Measurements from ENCODE around the gene FBXW7. TPM values are rescaled to one million over a fixed set of nuclear protein-coding genes. Genes with fewer than 3 reads are reported as not detected.

FBXW7 gene
- total and polyA plus RNA-seq, 2 donors (not counting 1 experiment from before 2014, with no cell fraction given) = 23.0 to 125 TPM

- Histone ChIP-seq H3K9ac (ENCODE audit: low read length) (no peak overlapping the region), H3K27me3 (replicated peaks in 1 of 4; ENCODE audit: control extremely low read depth in 1 of 4, control insufficient read depth in 3 of 4, insufficient read depth in 4 of 4, low read length in 3 of 4) (no peaks in the 10 kb centered on the region), H3K4me3 (ENCODE audit: control extremely low read depth in 1 of 5, extremely low read depth in 1 of 5, insufficient read depth in 1 of 5, low read depth in 2 of 5, low read length in 4 of 5) (no peak overlapping the region), H2AFZ (ENCODE audit: insufficient read depth, low read depth, low read length, poor library complexity, severe bottlenecking) (no peak overlapping the region), H3K79me2 (ENCODE audit: control insufficient read depth, insufficient read depth, low read length) (peaks cover 54% of the 10 kb centered on the region), H3K36me3 (replicated peaks in 1 of 2; ENCODE audit: control extremely low read depth in 1 of 2, control insufficient read depth in 1 of 2, extremely low read depth in 1 of 2, insufficient read depth in 2 of 2, low read length in 1 of 2) (no peaks in the 10 kb centered on the region), H3K27ac (ENCODE audit: low read length in 2 of 2) (no peak overlapping the region), H3K4me1 (ENCODE audit: control insufficient read depth in 2 of 2, insufficient read depth in 2 of 2, low read length in 2 of 2) (peaks cover 15 to 20% of the 10 kb centered on the region in 2 donors), H3K4me2 (replicated peaks; ENCODE audit: low read depth, low read length, poor library complexity, severe bottlenecking) (no peak overlapping the region), H3K9me3 (ENCODE audit: control extremely low read depth in 1 of 3, control insufficient read depth in 2 of 3, insufficient read depth in 1 of 3, low read length in 2 of 3) (peaks cover 0 to 9% (median 3%) of the 10 kb centered on the region in 3 donors), H4K20me1 (ENCODE audit: control insufficient read depth, insufficient read depth, low read length, poor library complexity, severe bottlenecking) (no peaks in the 10 kb centered on the region)
- H3K27me3 Mint-ChIP-seq = no peaks in the 10 kb centered on the region
- CTCF ChIA-PET = no interaction called here
- H3K9me3 Mint-ChIP-seq (ENCODE audit: insufficient read depth) = peaks cover 2% of the 10 kb centered on the region
- H3K27ac Mint-ChIP-seq = no peak overlapping the region
- intact Hi-C loops (cut with micrococcal nuclease) = no loop called here
- WGBS (ENCODE audit: insufficient coverage) = no CpG with 5 or more reads among the region's 1 CpG
- H3K4me1 Mint-ChIP-seq = peaks cover 33% of the 10 kb centered on the region
- POLR2A ChIA-PET = no interaction called here
- TF ChIP-seq EZH2 (IDR thresholded peaks at IDR 0.05; ENCODE audit: borderline replicate concordance, insufficient read depth, low read depth, low read length, poor library complexity, severe bottlenecking) = no peak
- TF ChIP-seq CTCF (IDR thresholded peaks at IDR 0.05) = no peak
- DNase-seq = no peak
- no peak overlapping the region for H3K4me3 Mint-ChIP-seq
- no peak for ATAC-seq (ENCODE audit: low read depth)
Observed at GRCh38 chr4:152468408-152468807, 67.5 kb downstream of the FBXW7 start.

- ATAC-seq (ENCODE audit: low read depth) (no peak), DNase-seq (no peak)
- H3K4me3 ChIP-seq (ENCODE audit: control extremely low read depth in 1 of 5, extremely low read depth in 1 of 5, insufficient read depth in 1 of 5, low read depth in 2 of 5, low read length in 4 of 5) = no peak overlapping the region
- Mint-ChIP-seq H3K27ac (no peak overlapping the region), H3K27me3 (no peaks in the 10 kb centered on the region), H3K4me1 (peaks cover 44% of the 10 kb centered on the region), H3K9me3 (ENCODE audit: insufficient read depth) (peaks cover 2% of the 10 kb centered on the region), H3K4me3 (no peak overlapping the region)
- no peaks in the 10 kb centered on the region for H3K27me3 ChIP-seq (replicated peaks in 1 of 4; ENCODE audit: control extremely low read depth in 1 of 4, control insufficient read depth in 3 of 4, insufficient read depth in 4 of 4, low read length in 3 of 4)
- H3K36me3 ChIP-seq (replicated peaks in 1 of 2; ENCODE audit: control extremely low read depth in 1 of 2, control insufficient read depth in 1 of 2, extremely low read depth in 1 of 2, insufficient read depth in 2 of 2, low read length in 1 of 2) = no peaks in the 10 kb centered on the region
- no peak overlapping the region for H3K9ac ChIP-seq (ENCODE audit: low read length)
- H3K9me3 ChIP-seq (ENCODE audit: control extremely low read depth in 1 of 3, control insufficient read depth in 2 of 3, insufficient read depth in 1 of 3, low read length in 2 of 3) = peaks cover 0 to 9% (median 3%) of the 10 kb centered on the region in 3 donors
- H3K4me1 ChIP-seq (ENCODE audit: control insufficient read depth in 2 of 2, insufficient read depth in 2 of 2, low read length in 2 of 2) = peaks cover 26 to 33% of the 10 kb centered on the region in 2 donors
- peak overlapping the region in 1 of 2 donors; percentile 30 for H3K27ac ChIP-seq (ENCODE audit: low read length in 2 of 2)
- H3K4me2 ChIP-seq (replicated peaks; ENCODE audit: low read depth, low read length, poor library complexity, severe bottlenecking) = no peak overlapping the region
- POLR2A ChIA-PET = no interaction called here
- CTCF ChIA-PET = no interaction called here
- TF ChIP-seq CTCF (IDR thresholded peaks at IDR 0.05) (no peak), EZH2 (IDR thresholded peaks at IDR 0.05; ENCODE audit: borderline replicate concordance, insufficient read depth, low read depth, low read length, poor library complexity, severe bottlenecking) (no peak)
- H3K79me2 ChIP-seq (ENCODE audit: control insufficient read depth, insufficient read depth, low read length) = peaks cover 46% of the 10 kb centered on the region
- no peaks in the 10 kb centered on the region for H4K20me1 ChIP-seq (ENCODE audit: control insufficient read depth, insufficient read depth, low read length, poor library complexity, severe bottlenecking)
- H2AFZ ChIP-seq (ENCODE audit: insufficient read depth, low read depth, low read length, poor library complexity, severe bottlenecking) = no peak overlapping the region
- intact Hi-C loops (cut with micrococcal nuclease) = no loop called here
- 83% methylated on average over 3 of the region's 4 CpGs for WGBS (ENCODE audit: insufficient coverage)
Observed at GRCh38 chr4:152467101-152467500, 68.8 kb downstream of the FBXW7 start.
